Osteocyte (in vitro differentiated cells): Measurements from ENCODE around the gene RPS15. TPM values are rescaled to one million over a fixed set of nuclear protein-coding genes. Genes with fewer than 3 reads are reported as not detected.

Experiments used
- DNase-seq: peaks from one replicate; pipeline ENCODE4 v3.0.0; 2021; ENCODE audit warnings: mixed read lengths; ENCODE audit not compliant: unreplicated experiment; ENCODE audit errors: extremely low spot score
- H3K27ac Mint-ChIP-seq: one replicate; pipeline ENCODE4 v1.8.0; 2021; ENCODE audit warnings: mild to moderate bottlenecking, mixed read lengths; ENCODE audit not compliant: unreplicated experiment
- H3K27me3 Mint-ChIP-seq: one replicate; pipeline ENCODE4 v1.8.0; 2021; ENCODE audit warnings: mixed read lengths; ENCODE audit not compliant: unreplicated experiment
- H3K36me3 Mint-ChIP-seq: one replicate; pipeline ENCODE4 v1.8.0; 2021; ENCODE audit warnings: mixed read lengths; ENCODE audit not compliant: unreplicated experiment
- H3K4me1 Mint-ChIP-seq: one replicate; pipeline ENCODE4 v1.8.0; 2021; ENCODE audit warnings: mixed read lengths; ENCODE audit not compliant: unreplicated experiment
- H3K4me3 Mint-ChIP-seq: one replicate; pipeline ENCODE4 v1.8.0; 2021; ENCODE audit warnings: mild to moderate bottlenecking, moderate library complexity, mixed read lengths; ENCODE audit not compliant: unreplicated experiment
- H3K9me3 Mint-ChIP-seq: one replicate; pipeline ENCODE4 v1.8.0; 2021; ENCODE audit warnings: mixed read lengths; ENCODE audit not compliant: unreplicated experiment
- CTCF ChIP-seq: fragments of 200-600 bp; sonication (generic); IDR thresholded peaks from 2 replicates; pipeline ENCODE4 v1.5.0; 2021; ENCODE audit warnings: antibody characterized with exemption, mild to moderate bottlenecking, moderate library complexity
- total RNA-seq: library from RNA; stranded (reverse); gene quantifications from 2 replicates; pipeline ENCODE4 v1.2.1, GENCODE V29; 2021

The RPS15 gene
- total RNA-seq, 1 donor from 2014 or later = 932 TPM

- Mint-ChIP-seq H3K36me3 (no peaks in the 10 kb centered on the region), H3K4me1 (peaks cover 7% of the 10 kb centered on the region), H3K9me3 (no peaks in the 10 kb centered on the region), H3K27me3 (peaks cover 2% of the 10 kb centered on the region), H3K4me3 (no peak overlapping the region), H3K27ac (no peak overlapping the region)
- no peak for DNase-seq
- TF ChIP-seq CTCF = no peak
Observed at GRCh38 chr19:1467490-1468273, 29.5 kb downstream of the RPS15 start.

DNA sequence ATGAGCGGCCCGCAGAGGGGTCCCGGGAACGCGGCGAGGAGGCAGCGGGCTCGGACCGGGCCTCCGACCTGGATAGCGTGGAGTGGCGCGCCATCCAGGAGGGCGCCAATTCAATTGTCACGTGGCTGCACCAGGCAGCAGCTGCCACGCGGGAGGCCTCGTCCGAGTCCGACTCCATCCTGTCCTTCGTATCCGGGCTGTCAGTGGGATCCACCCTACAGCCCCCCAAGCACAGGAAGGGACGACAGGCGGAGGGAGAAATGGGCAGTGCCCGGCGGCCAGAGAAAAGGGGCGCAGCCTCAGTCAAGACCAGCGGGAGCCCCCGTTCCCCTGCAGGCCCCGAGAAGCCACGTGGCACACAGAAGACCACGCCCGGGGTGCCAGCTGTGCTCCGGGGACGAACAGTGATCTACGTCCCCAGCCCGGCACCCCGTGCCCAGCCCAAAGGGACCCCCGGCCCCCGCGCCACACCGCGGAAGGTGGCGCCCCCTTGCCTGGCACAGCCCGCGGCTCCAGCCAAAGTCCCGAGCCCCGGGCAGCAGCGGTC lies 30.2 kb downstream of the RPS15 start:
- no peak for TF ChIP-seq CTCF
- peaks cover under 1% of the 10 kb centered on the region for H3K36me3 Mint-ChIP-seq
- no peak overlapping the region for H3K4me3 Mint-ChIP-seq
- H3K27ac Mint-ChIP-seq = no peak overlapping the region
- H3K27me3 Mint-ChIP-seq = peaks cover 2% of the 10 kb centered on the region
- peaks cover 7% of the 10 kb centered on the region for H3K4me1 Mint-ChIP-seq
- DNase-seq = no peak
- H3K9me3 Mint-ChIP-seq = no peaks in the 10 kb centered on the region

DNA sequence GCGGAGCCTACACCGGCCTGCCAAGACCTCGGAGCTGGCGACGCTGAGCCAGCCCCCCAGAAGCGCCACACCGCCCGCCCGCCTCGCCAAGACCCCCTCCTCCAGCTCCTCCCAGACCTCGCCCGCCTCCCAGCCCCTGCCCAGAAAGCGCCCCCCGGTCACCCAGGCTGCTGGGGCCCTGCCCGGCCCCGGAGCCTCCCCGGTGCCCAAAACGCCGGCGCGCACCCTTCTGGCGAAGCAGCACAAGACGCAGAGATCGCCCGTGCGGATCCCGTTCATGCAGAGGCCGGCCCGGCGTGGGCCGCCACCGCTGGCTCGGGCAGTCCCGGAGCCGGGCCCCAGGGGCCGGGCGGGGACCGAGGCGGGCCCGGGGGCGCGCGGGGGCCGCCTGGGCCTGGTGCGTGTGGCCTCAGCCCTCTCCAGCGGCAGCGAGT lies 30.6 kb downstream of the RPS15 start:
- no peaks in the 10 kb centered on the region for H3K9me3 Mint-ChIP-seq
- no peak for TF ChIP-seq CTCF
- peaks cover 7% of the 10 kb centered on the region for H3K4me1 Mint-ChIP-seq
- no peak for DNase-seq
- peaks cover 2% of the 10 kb centered on the region for H3K36me3 Mint-ChIP-seq
- no peak overlapping the region for H3K27ac Mint-ChIP-seq
- H3K27me3 Mint-ChIP-seq = peaks cover 2% of the 10 kb centered on the region
- peak overlapping the region; percentile 26 for H3K4me3 Mint-ChIP-seq

- no peak for DNase-seq
- H3K36me3 Mint-ChIP-seq = peaks cover 2% of the 10 kb centered on the region
Observed at GRCh38 chr19:1469255-1470054, 31.3 kb downstream of the RPS15 start.

More at GRCh38 chr19:1469255-1470054, 31.3 kb downstream of the RPS15 start:
- no peak for TF ChIP-seq CTCF
- peaks cover 7% of the 10 kb centered on the region for H3K4me1 Mint-ChIP-seq
- H3K27ac Mint-ChIP-seq = no peak overlapping the region
- H3K27me3 Mint-ChIP-seq = peaks cover 2% of the 10 kb centered on the region
- peak overlapping the region; percentile 72 for H3K4me3 Mint-ChIP-seq
- H3K9me3 Mint-ChIP-seq = no peaks in the 10 kb centered on the region
